ENCODE data around the gene PWP2.
"Not testable (repeated sequence)": the region's sequence is repeated elsewhere in the genome, so short reads cannot be mapped to it uniquely, and the experiment has no call there.

The PWP2 gene

GRCh38 chr21:44107026-44107501 lies at the start of gene PWP2:
PWP2 (plus strand) TSS chr21:44107399; CDS start chr21:44107417, 18 bp downstream.
- not testable (repeated sequence) for H3K4me3 ChIP-seq (ENCODE audit: control insufficient read depth, low read depth, low read length); DNase-seq (ENCODE audit: low read depth)

DNA sequence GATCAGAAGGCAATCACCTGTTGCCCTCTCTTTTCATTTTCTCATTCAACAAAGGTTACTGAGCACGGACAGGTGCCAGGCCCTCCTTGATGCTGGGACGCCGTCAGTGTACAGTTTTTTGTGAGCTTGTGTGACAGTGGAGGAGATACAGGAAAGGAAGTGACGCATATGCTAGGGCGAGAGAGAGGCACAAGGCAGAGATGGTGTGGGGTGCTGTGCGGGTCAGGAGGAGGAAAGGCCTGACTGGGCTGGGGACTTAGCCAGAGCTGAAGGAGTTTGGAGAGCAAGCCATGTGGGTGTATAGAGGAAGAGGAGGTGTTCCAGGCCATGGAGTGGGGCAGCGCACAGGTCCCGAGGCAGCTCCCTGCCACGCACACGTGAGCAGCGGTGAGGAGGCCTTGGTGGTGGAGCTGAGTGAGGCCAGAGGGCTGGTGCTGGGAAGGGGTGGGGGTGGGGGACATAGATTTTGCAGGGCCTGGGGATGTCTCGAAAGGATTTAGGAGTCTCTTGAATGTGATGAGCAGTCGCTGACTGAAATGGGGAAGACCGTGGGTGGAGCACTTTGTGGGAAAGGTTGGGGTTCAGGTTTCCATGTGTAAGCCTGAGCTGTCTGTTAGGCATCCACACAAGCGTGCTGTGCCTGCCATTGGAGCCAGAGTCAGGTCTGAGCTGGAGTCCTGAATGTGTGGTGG lies 49.1 kb upstream of the PWP2 start:
- no peak overlapping the region for H3K4me3 ChIP-seq (ENCODE audit: control insufficient read depth, low read depth, low read length)
- no peak for TF ChIP-seq CTCF (conservative IDR thresholded peaks at IDR 0.05; ENCODE audit: control insufficient read depth, insufficient read depth, low read depth, low read length)
- no peak for DNase-seq (ENCODE audit: low read depth)

GRCh38 chr21:44058652-44058964 lies 48.6 kb upstream of the PWP2 start:
- TF ChIP-seq CTCF (conservative IDR thresholded peaks at IDR 0.05; ENCODE audit: control insufficient read depth, insufficient read depth, low read depth, low read length): no peak
- no peak for DNase-seq (ENCODE audit: low read depth)
- no peak overlapping the region for H3K4me3 ChIP-seq (ENCODE audit: control insufficient read depth, low read depth, low read length)

GRCh38 chr21:44058981-44059380 lies 48.2 kb upstream of the PWP2 start:
- no peak for TF ChIP-seq CTCF (conservative IDR thresholded peaks at IDR 0.05; ENCODE audit: control insufficient read depth, insufficient read depth, low read depth, low read length)
- no peak for DNase-seq (ENCODE audit: low read depth)
- no peak overlapping the region for H3K4me3 ChIP-seq (ENCODE audit: control insufficient read depth, low read depth, low read length)

- DNase-seq (ENCODE audit: low read depth): no peak
- H3K4me3 ChIP-seq (ENCODE audit: control insufficient read depth, low read depth, low read length): no peak overlapping the region
- TF ChIP-seq CTCF (conservative IDR thresholded peaks at IDR 0.05; ENCODE audit: control insufficient read depth, insufficient read depth, low read depth, low read length): no peak
Observed at GRCh38 chr21:44059710-44060109, 47.5 kb upstream of the PWP2 start.

- DNase-seq (ENCODE audit: low read depth): no peak
- no peak for TF ChIP-seq CTCF (conservative IDR thresholded peaks at IDR 0.05; ENCODE audit: control insufficient read depth, insufficient read depth, low read depth, low read length)
- no peak overlapping the region for H3K4me3 ChIP-seq (ENCODE audit: control insufficient read depth, low read depth, low read length)
Observed at GRCh38 chr21:44062380-44062779, 44.8 kb upstream of the PWP2 start.

- no peak for DNase-seq (ENCODE audit: low read depth)
- H3K4me3 ChIP-seq (ENCODE audit: control insufficient read depth, low read depth, low read length): no peak overlapping the region
- TF ChIP-seq CTCF (conservative IDR thresholded peaks at IDR 0.05; ENCODE audit: control insufficient read depth, insufficient read depth, low read depth, low read length): no peak
Observed at GRCh38 chr21:44063151-44063912, 43.9 kb upstream of the PWP2 start.
